HEK293T (cell line): ENCODE data around the gene CCNB1.
"Not testable (repeated sequence)": the region's sequence is repeated elsewhere in the genome, so short reads cannot be mapped to it uniquely, and the experiment has no call there.

Experiments used
- CTCF ChIA-PET: fragments of 350-600 bp; formaldehyde crosslinking; extraction: SDS; loops from one replicate; lab custom pipeline; 2021; ENCODE audit warnings: antibody characterized with exemption, inconsistent platforms; lab: Yijun Ruan, JAX
- POLR2A ChIA-PET: fragments of 350-600 bp; formaldehyde crosslinking; extraction: SDS; loops from one replicate; lab custom pipeline; 2020; ENCODE audit warnings: antibody characterized with exemption, inconsistent platforms; lab: Yijun Ruan, JAX
- DNase-seq: peaks from one replicate; pipeline ENCODE4 v3.0.0; 2012; ENCODE audit warnings: mixed read lengths; ENCODE audit errors: extremely low spot score
- ARNT ChIP-seq: fragments of 450-650 bp; IDR thresholded peaks from 2 replicates; pipeline ENCODE4 v1.6.1; 2017; ENCODE audit warnings: mild to moderate bottlenecking
- BHLHE40 ChIP-seq: fragments of 450-650 bp; IDR thresholded peaks from 2 replicates; pipeline ENCODE4 v1.6.1; 2016; ENCODE audit warnings: mild to moderate bottlenecking, moderate library complexity, borderline replicate concordance
- CTBP1 ChIP-seq: fragments of 450-650 bp; IDR thresholded peaks from 2 replicates; pipeline ENCODE4 v1.6.1; 2016; ENCODE audit warnings: borderline replicate concordance
- ELF4 ChIP-seq: fragments of 450-650 bp; IDR thresholded peaks from 2 replicates; pipeline ENCODE4 v1.6.1; 2017; ENCODE audit warnings: antibody characterized with exemption
- FOXA1 ChIP-seq: fragments of 450-650 bp; IDR thresholded peaks from 2 replicates; pipeline ENCODE4 v1.6.1; 2016; ENCODE audit warnings: mild to moderate bottlenecking
- FOXK2 ChIP-seq: fragments of 450-650 bp; IDR thresholded peaks from 2 replicates; pipeline ENCODE4 v1.6.1; 2016; ENCODE audit warnings: mild to moderate bottlenecking
- FOXM1 ChIP-seq: fragments of 450-650 bp; IDR thresholded peaks from 2 replicates; pipeline ENCODE4 v1.6.1; 2017; ENCODE audit warnings: mild to moderate bottlenecking, borderline replicate concordance
- HDGF ChIP-seq: fragments of 450-650 bp; IDR thresholded peaks from 2 replicates; pipeline ENCODE4 v1.6.1; 2017; ENCODE audit warnings: antibody characterized with exemption, borderline replicate concordance
- L3MBTL2 ChIP-seq: fragments of 450-650 bp; conservative IDR thresholded peaks from 2 replicates; pipeline ENCODE4 v1.6.1; 2016; ENCODE audit warnings: mild to moderate bottlenecking
- LEF1 ChIP-seq: fragments of 450-650 bp; IDR thresholded peaks from 2 replicates; pipeline ENCODE4 v1.6.1; 2017; ENCODE audit warnings: mild to moderate bottlenecking, borderline replicate concordance
- NFRKB ChIP-seq: fragments of 450-650 bp; IDR thresholded peaks from 2 replicates; pipeline ENCODE4 v1.6.1; 2016; ENCODE audit warnings: mild to moderate bottlenecking, moderate library complexity
- SP1 ChIP-seq: fragments of 450-650 bp; IDR thresholded peaks from 2 replicates; pipeline ENCODE4 v1.6.1; 2017
- SUZ12 ChIP-seq: fragments of 450-650 bp; IDR thresholded peaks from 2 replicates; pipeline ENCODE4 v1.6.1; 2016; ENCODE audit warnings: mild to moderate bottlenecking
- TARDBP ChIP-seq: fragments of 450-650 bp; IDR thresholded peaks from 2 replicates; pipeline ENCODE4 v1.6.1; 2016
- ZNF384 ChIP-seq: fragments of 450-650 bp; IDR thresholded peaks from 2 replicates; pipeline ENCODE4 v1.6.1; 2016
- TF ChIP-seq, protein P1 (sequence below): fragments of 450-650 bp; IDR thresholded peaks from 2 replicates; pipeline ENCODE4 v1.6.1; 2016

The CCNB1 gene

DNA sequence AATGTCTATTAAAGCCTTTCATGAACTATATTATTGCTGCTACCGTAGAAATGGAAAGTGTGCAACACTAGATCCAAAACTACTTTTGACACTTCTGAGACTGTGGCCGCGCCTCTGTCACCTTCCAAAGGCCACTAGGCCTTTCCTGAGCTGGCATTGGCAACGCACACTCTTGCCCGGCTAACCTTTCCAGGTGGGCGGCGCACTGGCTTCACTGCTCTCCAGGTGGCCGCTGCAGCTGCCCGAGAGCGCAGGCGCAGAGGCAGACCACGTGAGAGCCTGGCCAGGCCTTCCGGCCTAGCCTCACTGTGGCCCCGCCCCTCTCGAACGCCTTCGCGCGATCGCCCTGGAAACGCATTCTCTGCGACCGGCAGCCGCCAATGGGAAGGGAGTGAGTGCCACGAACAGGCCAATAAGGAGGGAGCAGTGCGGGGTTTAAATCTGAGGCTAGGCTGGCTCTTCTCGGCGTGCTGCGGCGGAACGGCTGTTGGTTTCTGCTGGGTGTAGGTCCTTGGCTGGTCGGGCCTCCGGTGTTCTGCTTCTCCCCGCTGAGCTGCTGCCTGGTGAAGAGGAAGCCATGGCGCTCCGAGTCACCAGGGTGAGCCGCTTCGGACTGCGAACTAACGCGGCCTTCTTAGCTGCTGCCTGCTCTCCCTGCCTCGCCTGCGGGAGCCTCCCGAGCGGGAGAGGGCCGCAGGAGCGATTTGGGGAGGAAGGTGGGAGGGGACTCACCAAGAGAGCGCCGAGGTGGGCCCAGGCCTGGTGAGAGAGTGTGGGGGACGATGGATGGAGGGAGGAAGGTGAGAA, at the start of gene CCNB1:
Gene CCNB1, plus strand, starts transcription at position 465 of the 807 bp plus-strand sequence. Its CDS starts 113 bp downstream, at position 578.
- ChIA-PET CTCF (interaction anchor here (0.7 kb wide), 1 partner anchor 125 kb away, joined by 3 read pairs; no protein-coding TSS in a partner anchor), POLR2A (interaction anchor here (0.9 to 1.3 kb wide), 5 partner anchors 12 to 68 kb away, joined by 3 to 5 read pairs (median 3); partner anchors contain the start of gene CDK7)
- DNase-seq, result peak; percentile 99
- TF ChIP-seq SP1 (no peak), ARNT (no peak), L3MBTL2 (peak; percentile 77), FOXM1 (peak; percentile 100), HDGF (no peak)

- TF ChIP-seq, protein P1, sequence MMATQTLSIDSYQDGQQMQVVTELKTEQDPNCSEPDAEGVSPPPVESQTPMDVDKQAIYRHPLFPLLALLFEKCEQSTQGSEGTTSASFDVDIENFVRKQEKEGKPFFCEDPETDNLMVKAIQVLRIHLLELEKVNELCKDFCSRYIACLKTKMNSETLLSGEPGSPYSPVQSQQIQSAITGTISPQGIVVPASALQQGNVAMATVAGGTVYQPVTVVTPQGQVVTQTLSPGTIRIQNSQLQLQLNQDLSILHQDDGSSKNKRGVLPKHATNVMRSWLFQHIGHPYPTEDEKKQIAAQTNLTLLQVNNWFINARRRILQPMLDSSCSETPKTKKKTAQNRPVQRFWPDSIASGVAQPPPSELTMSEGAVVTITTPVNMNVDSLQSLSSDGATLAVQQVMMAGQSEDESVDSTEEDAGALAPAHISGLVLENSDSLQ, result no peak
- TF ChIP-seq FOXA1 (no peak), FOXM1 (no peak), ZNF384 (no peak), HDGF (no peak), TARDBP (no peak)
- ChIA-PET CTCF (no interaction called here), POLR2A (no interaction called here)
- no peak for DNase-seq
Measured at GRCh38 chr5:69129413-69129812, 37.5 kb upstream of the CCNB1 start.

GRCh38 chr5:69130241-69130640, 36.7 kb upstream of the CCNB1 start:
- no peak for TF ChIP-seq L3MBTL2
- no peak for TF ChIP-seq FOXA1
- no peak for TF ChIP-seq HDGF
- no peak for TF ChIP-seq FOXK2
- no peak for TF ChIP-seq ELF4
- no peak for TF ChIP-seq ZNF384
- TF ChIP-seq FOXM1, result no peak
- TF ChIP-seq NFRKB, result no peak
- no peak for TF ChIP-seq LEF1
- no peak for TF ChIP-seq SUZ12
- TF ChIP-seq CTBP1, result no peak
- TF ChIP-seq TARDBP, result no peak
- TF ChIP-seq BHLHE40, result no peak
- no peak for TF ChIP-seq ARNT
- TF ChIP-seq SP1, result no peak
- TF ChIP-seq, protein P1, result no peak
- CTCF ChIA-PET, result no interaction called here

DNA sequence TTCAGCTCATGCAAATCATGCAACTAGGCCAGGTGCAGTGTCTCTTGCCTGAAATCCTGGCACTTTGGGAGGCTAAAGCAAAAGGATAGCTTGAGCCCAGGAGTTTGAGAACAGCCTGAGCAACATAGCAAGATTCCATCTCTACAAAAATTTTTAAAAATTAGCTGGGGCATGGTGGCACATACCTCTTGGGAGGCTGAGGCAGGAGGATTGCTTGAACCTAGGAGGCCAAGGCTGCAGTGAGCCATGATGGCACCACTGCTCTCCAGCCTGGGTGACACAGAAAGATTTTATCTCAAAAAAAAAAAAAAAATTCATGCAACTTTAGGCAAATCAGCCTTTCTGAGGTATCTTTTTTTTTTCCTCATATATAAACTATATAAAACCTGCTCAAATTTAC, 35.6 kb upstream of the CCNB1 start:
- DNase-seq, result no peak
- TF ChIP-seq CTBP1 (no peak), TARDBP (no peak), NFRKB (no peak), ELF4 (no peak)
- ChIA-PET CTCF (no interaction called here), POLR2A (no interaction called here)

More at GRCh38 chr5:69130241-69130640, 36.7 kb upstream of the CCNB1 start:
- POLR2A ChIA-PET, result no interaction called here
- no peak for DNase-seq

- ChIA-PET CTCF (no interaction called here), POLR2A (no interaction called here)
- no peak for TF ChIP-seq TARDBP
- TF ChIP-seq FOXK2, result no peak
- no peak for TF ChIP-seq BHLHE40
- TF ChIP-seq HDGF, result no peak
- TF ChIP-seq, protein P1, result no peak
- TF ChIP-seq FOXA1, result no peak
- no peak for TF ChIP-seq FOXM1
- TF ChIP-seq SUZ12, result no peak
- no peak for TF ChIP-seq CTBP1
- TF ChIP-seq ARNT, result no peak
- TF ChIP-seq ZNF384, result no peak
- no peak for TF ChIP-seq SP1
- no peak for TF ChIP-seq LEF1
- TF ChIP-seq L3MBTL2, result no peak
- no peak for TF ChIP-seq ELF4
- no peak for DNase-seq
Measured at GRCh38 chr5:69134126-69134525, 32.8 kb upstream of the CCNB1 start.

GRCh38 chr5:69136293-69136692, 30.7 kb upstream of the CCNB1 start:
- DNase-seq, result no peak
- ChIA-PET CTCF (no interaction called here), POLR2A (no interaction called here)
- TF ChIP-seq HDGF, result no peak
- no peak for TF ChIP-seq ARNT
- TF ChIP-seq SUZ12, result no peak
- no peak for TF ChIP-seq ZNF384
- no peak for TF ChIP-seq FOXM1
- TF ChIP-seq CTBP1, result no peak
- TF ChIP-seq TARDBP, result no peak
- TF ChIP-seq L3MBTL2, result no peak
- TF ChIP-seq FOXA1, result no peak
- TF ChIP-seq NFRKB, result no peak
- TF ChIP-seq BHLHE40, result no peak
- TF ChIP-seq ELF4, result no peak
- no peak for TF ChIP-seq SP1
- no peak for TF ChIP-seq FOXK2
- TF ChIP-seq, protein P1, result no peak
- TF ChIP-seq LEF1, result no peak

- POLR2A ChIA-PET, DNase-seq, CTCF ChIA-PET: not testable (repeated sequence)
Measured at GRCh38 chr5:69137208-69137607, 29.7 kb upstream of the CCNB1 start.
